AG04449 (cell line): Measurements from ENCODE around the gene MED26.
A peak's percentile ranks its signal among the peaks of the same experiment; 100 is the strongest.
"Not testable (repeated sequence)": the region's sequence is repeated elsewhere in the genome, so short reads cannot be mapped to it uniquely, and the experiment has no call there.

Source experiments
- CTCF ChIA-PET: fragments of 350-600 bp; formaldehyde crosslinking; extraction: SDS; loops from one replicate; lab custom pipeline; 2021; ENCODE audit warnings: antibody characterized with exemption; lab: Yijun Ruan, JAX
- POLR2A ChIA-PET: fragments of 400-600, 350-600 bp; formaldehyde crosslinking; extraction: SDS; loops from one replicate; lab custom pipeline; 2020; ENCODE audit warnings: antibody characterized with exemption, inconsistent platforms; lab: Yijun Ruan, JAX
- DNase-seq: peaks from one replicate; pipeline ENCODE4 v3.0.0-alpha.2; 2010; ENCODE audit warnings: low read depth, low spot score
- H3K4me3 ChIP-seq: 2 replicates; pipeline ENCODE4 v1.5.1; 2011; ENCODE audit warnings: low read depth, mild to moderate bottlenecking, control low read depth, low read length
- TF ChIP-seq, protein P1 (sequence below): IDR thresholded peaks from one replicate; pipeline ENCODE4 v1.5.1; 2011; ENCODE audit warnings: mild to moderate bottlenecking, moderate library complexity, low read length, control low read depth, inconsistent platforms; ENCODE audit not compliant: insufficient read depth; ENCODE audit errors: missing control alignments

MED26 gene

DNA sequence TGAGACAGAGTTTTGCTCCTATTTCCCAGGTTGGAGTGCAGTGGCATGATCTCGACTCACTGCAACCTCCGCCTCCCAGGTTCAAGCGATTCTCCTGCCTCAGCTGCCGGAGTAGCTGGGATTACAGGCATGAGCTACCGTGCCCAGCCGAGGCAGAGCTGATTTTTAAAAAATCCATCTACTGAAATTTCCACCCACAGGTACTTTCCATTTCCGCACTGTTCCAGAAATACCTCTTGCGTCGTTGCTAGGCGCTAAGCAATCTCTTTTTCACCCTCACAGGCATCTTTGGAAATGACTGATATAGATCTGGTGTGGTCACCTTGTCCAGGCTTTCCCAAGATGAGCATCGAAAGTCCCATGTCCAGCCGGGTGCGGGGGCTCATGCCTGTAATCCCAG lies 42.3 kb upstream of the MED26 start:
- no peak for DNase-seq
- POLR2A ChIA-PET: no interaction called here
- no peak overlapping the region for H3K4me3 ChIP-seq
- CTCF ChIA-PET: interaction anchor here (1.5 kb wide), 1 partner anchor 9 kb away, joined by 5 read pairs; the partner anchor contains the start of gene TMEM38A
- TF ChIP-seq, protein P1, sequence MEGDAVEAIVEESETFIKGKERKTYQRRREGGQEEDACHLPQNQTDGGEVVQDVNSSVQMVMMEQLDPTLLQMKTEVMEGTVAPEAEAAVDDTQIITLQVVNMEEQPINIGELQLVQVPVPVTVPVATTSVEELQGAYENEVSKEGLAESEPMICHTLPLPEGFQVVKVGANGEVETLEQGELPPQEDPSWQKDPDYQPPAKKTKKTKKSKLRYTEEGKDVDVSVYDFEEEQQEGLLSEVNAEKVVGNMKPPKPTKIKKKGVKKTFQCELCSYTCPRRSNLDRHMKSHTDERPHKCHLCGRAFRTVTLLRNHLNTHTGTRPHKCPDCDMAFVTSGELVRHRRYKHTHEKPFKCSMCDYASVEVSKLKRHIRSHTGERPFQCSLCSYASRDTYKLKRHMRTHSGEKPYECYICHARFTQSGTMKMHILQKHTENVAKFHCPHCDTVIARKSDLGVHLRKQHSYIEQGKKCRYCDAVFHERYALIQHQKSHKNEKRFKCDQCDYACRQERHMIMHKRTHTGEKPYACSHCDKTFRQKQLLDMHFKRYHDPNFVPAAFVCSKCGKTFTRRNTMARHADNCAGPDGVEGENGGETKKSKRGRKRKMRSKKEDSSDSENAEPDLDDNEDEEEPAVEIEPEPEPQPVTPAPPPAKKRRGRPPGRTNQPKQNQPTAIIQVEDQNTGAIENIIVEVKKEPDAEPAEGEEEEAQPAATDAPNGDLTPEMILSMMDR: no peak

DNA sequence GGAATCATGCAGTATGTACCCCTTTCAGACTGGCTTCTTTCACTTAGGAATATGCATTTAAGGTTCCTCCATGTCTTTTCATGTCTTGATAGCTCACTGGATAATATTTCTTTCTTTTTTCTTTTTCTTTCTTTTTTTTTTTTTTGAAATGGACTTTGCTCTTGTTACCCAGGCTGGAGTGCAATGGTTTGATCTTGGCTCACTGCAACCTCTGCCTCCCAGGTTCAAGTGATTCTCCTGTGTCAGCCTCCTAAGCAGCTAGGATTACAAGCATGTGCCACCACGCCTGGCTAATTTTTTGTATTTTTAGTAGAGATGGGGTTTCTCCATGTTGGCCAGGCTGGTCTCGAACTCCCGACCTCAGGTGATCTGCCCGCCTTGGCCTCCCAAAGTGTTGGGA lies 40.7 kb upstream of the MED26 start:
- DNase-seq, POLR2A ChIA-PET, CTCF ChIA-PET, H3K4me3 ChIP-seq: not testable (repeated sequence)

DNA sequence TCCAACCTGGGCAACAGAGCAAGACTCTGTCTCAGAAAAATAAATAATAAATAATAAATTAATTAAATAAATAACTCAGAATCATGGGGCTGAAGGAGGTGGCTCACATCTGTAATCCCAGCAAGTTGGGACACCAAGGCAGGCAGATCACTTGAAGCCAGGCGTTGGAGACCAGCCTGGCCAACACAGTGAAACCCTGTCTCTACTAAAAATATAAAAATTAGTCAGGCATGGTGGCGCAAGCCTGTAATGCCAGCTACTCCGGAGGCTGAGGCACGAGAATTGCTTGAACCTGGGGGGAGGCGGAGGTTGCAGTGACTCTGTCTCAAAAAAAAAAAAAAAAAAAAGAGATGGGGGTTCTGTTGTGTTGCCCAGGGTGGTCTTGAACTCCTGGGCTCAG lies 40.2 kb upstream of the MED26 start:
- POLR2A ChIA-PET: no interaction called here

DNA sequence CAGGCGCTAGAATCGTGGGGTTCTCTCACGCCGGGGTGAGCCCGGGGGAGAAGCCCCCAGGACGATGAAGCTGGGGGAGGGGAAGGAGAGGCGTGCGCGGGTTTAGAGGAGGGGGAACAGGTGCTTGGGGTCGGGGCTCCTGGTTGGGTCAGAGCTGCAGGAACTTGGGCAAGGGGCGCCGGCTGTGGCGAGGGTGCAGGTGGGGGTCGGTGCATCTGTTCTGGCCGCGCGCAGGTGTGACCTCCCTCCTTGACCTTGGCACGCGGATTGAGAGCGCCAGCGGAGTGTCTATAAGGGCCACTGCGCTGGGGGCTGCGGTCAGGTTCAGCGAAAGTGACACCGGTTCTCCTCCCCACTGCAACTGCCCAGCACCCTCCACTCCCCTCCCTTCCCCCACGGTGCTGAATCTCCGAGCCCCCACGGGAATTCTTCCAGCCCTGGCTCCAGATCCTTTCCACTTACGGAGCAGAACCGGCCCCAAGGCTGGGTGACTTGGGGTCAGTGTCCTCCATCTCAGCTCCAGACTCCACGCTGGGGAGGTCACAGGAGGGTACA lies 33.6 kb upstream of the MED26 start:
- CTCF ChIA-PET: interaction anchor here (0.9 to 1.4 kb wide), 2 partner anchors 8 to 193 kb away, joined by 3 to 5 read pairs; no protein-coding TSS in a partner anchor
- POLR2A ChIA-PET: no interaction called here
- TF ChIP-seq, protein P1: no peak
- DNase-seq: no peak
- H3K4me3 ChIP-seq: peak overlapping the region; percentile 69

More for the DNA sequence above, 40.2 kb upstream of the MED26 start:
- no peak overlapping the region for H3K4me3 ChIP-seq
- CTCF ChIA-PET: no interaction called here
- TF ChIP-seq, protein P1: no peak
- DNase-seq: no peak

DNA sequence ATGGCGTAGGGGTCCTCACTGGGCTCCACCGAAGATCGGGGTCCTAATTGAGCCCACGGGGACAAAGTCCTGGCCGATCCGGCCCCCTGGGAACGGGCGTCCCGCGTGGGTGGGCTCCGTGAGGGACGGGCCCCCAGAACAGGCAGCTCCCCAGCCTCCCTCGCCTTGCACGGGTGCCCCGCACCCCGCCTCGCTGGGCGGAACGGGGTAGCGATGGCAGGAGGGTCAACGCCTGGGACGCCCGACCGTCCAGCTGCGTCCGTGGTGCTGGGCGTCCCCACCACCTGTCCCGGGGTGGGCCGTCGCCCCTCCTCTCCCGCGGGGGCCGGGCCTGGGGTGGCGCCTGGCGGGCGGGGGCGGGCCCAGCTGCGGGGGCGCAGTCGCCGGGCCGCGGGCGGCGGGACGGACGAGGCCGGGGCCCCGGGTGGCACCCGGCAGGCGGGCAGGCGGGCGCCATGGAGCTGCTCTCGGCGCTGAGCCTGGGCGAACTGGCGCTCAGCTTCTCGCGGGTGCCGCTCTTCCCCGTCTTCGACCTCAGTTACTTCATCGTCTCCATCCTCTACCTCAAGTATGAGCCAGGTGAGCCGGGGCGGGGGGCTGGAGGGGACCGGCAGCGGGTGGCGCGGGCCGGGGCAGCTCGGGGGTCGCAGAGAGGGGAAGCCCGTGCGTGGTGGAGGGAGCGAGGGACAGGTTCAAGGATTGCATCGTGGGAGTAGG lies 32.9 kb upstream of the MED26 start, which contains the start of gene TMEM38A:
Gene TMEM38A (plus strand): TSS at position 377 of the 717 bp plus-strand sequence. CDS start 79 bp downstream, at position 456.
- H3K4me3 ChIP-seq: peak within 1 kb of the TSS; percentile 97
- CTCF ChIA-PET: interaction anchor here (0.9 to 1.4 kb wide), 2 partner anchors 9 to 193 kb away, joined by 3 to 5 read pairs; no protein-coding TSS in a partner anchor
- POLR2A ChIA-PET: interaction anchor here (0.9 to 1.4 kb wide), 2 partner anchors 32 to 78 kb away, joined by 3 to 5 read pairs; no protein-coding TSS in a partner anchor
- TF ChIP-seq, protein P1: no peak
- DNase-seq: no peak

DNA sequence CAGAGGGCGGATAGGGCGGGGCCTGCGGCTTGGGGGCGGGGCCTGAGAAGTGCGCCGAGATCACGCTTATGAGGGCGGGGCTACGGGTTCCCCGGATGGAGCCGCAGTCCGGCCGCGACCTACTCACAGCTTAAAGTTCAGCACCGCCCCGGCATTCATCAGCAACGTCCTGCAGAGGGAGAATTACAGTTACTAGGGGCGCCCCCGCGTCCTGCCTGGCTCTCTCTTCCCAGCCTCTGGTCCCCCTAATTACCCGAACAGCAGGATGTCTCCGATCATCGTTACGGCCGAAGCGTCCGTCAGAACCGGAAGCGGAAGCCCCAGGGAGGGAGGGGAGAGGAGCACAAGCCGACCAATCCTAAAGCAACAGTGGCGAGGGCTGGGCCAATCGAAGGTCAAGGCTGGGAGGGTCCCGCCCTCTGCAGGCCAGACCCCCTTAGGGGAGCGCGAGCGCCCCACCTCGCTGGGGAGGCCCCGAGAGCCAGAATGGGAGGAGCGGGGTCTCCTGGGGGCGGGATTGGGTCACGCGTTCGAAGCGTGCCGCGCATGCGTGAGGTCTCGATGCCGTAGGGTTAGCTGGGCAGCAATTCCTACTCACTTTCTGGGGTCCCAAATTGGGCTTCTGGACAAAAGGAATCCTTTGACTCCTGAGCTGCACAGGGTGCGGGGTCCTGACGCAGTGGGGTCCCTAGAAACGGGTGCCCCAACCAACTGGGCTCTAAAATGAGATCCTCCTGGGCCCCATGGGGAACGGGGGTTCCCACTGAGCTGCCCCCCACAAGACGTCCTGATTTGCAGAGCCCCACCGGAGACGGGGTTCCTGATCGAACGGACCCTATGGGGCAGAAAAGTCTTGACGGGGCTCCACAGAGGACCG lies 32.1 kb upstream of the MED26 start, which contains the start of gene SMIM7:
Gene SMIM7 (minus strand): TSS at position 313 of the 877 bp plus-strand sequence. CDS start 34 bp downstream, at position 279.
- ChIA-PET CTCF (interaction anchor here (1.0 to 1.4 kb wide), 3 partner anchors 10 to 13 kb away, joined by 3 to 5 read pairs (median 3); no protein-coding TSS in a partner anchor), POLR2A (interaction anchor here (0.9 to 1.4 kb wide), 4 partner anchors 31 to 87 kb away, joined by 3 to 5 read pairs (median 4); partner anchors contain the start of gene MED26)
- TF ChIP-seq, protein P1: peak; percentile 27
- peak within 1 kb of the TSS; percentile 97 for H3K4me3 ChIP-seq
- DNase-seq: peak; percentile 86
